Measurements from ENCODE around the gene STARD9.

Gene STARD9

GRCh38 chr15:42621996-42622925, 46.9 kb downstream of the STARD9 start:
- Histone ChIP-seq H4K91ac (ENCODE audit: low read depth, low read length) (no peak overlapping the region), H3K79me1 (ENCODE audit: low read length) (no peaks in the 10 kb centered on the region), H3K18ac (ENCODE audit: low read length) (no peak overlapping the region), H2BK120ac (ENCODE audit: insufficient read depth, low read length, poor library complexity) (no peak overlapping the region), H3K14ac (ENCODE audit: low read length) (no peak overlapping the region), H4K12ac (ENCODE audit: low read depth, low read length) (no peak overlapping the region), H2BK5ac (ENCODE audit: low read depth, low read length, poor library complexity) (no peak overlapping the region), H3K36me3 (ENCODE audit: control insufficient read depth in 1 of 2, insufficient read depth in 2 of 2, low read length in 2 of 2) (no peaks in the 10 kb centered on the region), H3K9me3 (ENCODE audit: insufficient read depth, low read depth, low read length) (no peaks in the 10 kb centered on the region), H3K23ac (ENCODE audit: low read length) (no peak overlapping the region), H3K27ac (ENCODE audit: low read depth, low read length) (no peak overlapping the region), H3K9ac (ENCODE audit: low read length) (no peak overlapping the region), H3K4me2 (ENCODE audit: low read length) (no peak overlapping the region), H3K79me2 (ENCODE audit: control insufficient read depth, insufficient read depth, low read length, poor library complexity) (no peaks in the 10 kb centered on the region), H2AK5ac (ENCODE audit: low read length) (no peak overlapping the region), H3K4me3 (ENCODE audit: low read depth, low read length) (no peak overlapping the region), H2AFZ (ENCODE audit: insufficient read depth, low read length, poor library complexity) (no peak overlapping the region), H3K27me3 (ENCODE audit: insufficient read depth, low read length) (no peaks in the 10 kb centered on the region), H4K8ac (ENCODE audit: low read depth, low read length) (no peak overlapping the region), H3K4ac (ENCODE audit: low read depth, low read length) (no peak overlapping the region), H3K4me1 (ENCODE audit: control insufficient read depth in 1 of 2, insufficient read depth in 2 of 2, low read length in 2 of 2) (no peaks in the 10 kb centered on the region), H2BK12ac (ENCODE audit: low read length) (no peak overlapping the region)
- DNase-seq = no peak
- no CpG with 5 or more reads among the region's 6 CpGs for WGBS (ENCODE audit: extremely low coverage, insufficient coverage, insufficient read length)

- Histone ChIP-seq H2BK120ac (ENCODE audit: insufficient read depth, low read length, poor library complexity) (no peak overlapping the region), H3K9me3 (ENCODE audit: insufficient read depth, low read depth, low read length) (no peaks in the 10 kb centered on the region), H2BK12ac (ENCODE audit: low read length) (no peak overlapping the region)
Measured at GRCh38 chr15:42623951-42624350, 48.5 kb downstream of the STARD9 start.

GRCh38 chr15:42627485-42627884, 52.1 kb downstream of the STARD9 start:
- no CpG with 5 or more reads among the region's 2 CpGs for WGBS (ENCODE audit: extremely low coverage, insufficient coverage, insufficient read length)
- Histone ChIP-seq H2AFZ (ENCODE audit: insufficient read depth, low read length, poor library complexity) (no peak overlapping the region), H3K79me2 (ENCODE audit: control insufficient read depth, insufficient read depth, low read length, poor library complexity) (no peaks in the 10 kb centered on the region), H3K4me1 (ENCODE audit: control insufficient read depth in 1 of 2, insufficient read depth in 2 of 2, low read length in 2 of 2) (no peaks in the 10 kb centered on the region), H3K4ac (ENCODE audit: low read depth, low read length) (no peak overlapping the region), H3K9me3 (ENCODE audit: insufficient read depth, low read depth, low read length) (no peaks in the 10 kb centered on the region), H2BK12ac (ENCODE audit: low read length) (no peak overlapping the region), H4K8ac (ENCODE audit: low read depth, low read length) (no peak overlapping the region), H3K18ac (ENCODE audit: low read length) (no peak overlapping the region), H3K4me3 (ENCODE audit: low read depth, low read length) (no peak overlapping the region), H3K79me1 (ENCODE audit: low read length) (no peaks in the 10 kb centered on the region), H3K27ac (ENCODE audit: low read depth, low read length) (no peak overlapping the region), H2BK5ac (ENCODE audit: low read depth, low read length, poor library complexity) (no peak overlapping the region), H3K36me3 (ENCODE audit: control insufficient read depth in 1 of 2, insufficient read depth in 2 of 2, low read length in 2 of 2) (no peaks in the 10 kb centered on the region), H3K14ac (ENCODE audit: low read length) (no peak overlapping the region), H3K4me2 (ENCODE audit: low read length) (no peak overlapping the region), H4K91ac (ENCODE audit: low read depth, low read length) (no peak overlapping the region), H3K27me3 (ENCODE audit: insufficient read depth, low read length) (no peaks in the 10 kb centered on the region), H2AK5ac (ENCODE audit: low read length) (no peak overlapping the region), H4K12ac (ENCODE audit: low read depth, low read length) (no peak overlapping the region), H3K23ac (ENCODE audit: low read length) (no peak overlapping the region), H2BK120ac (ENCODE audit: insufficient read depth, low read length, poor library complexity) (no peak overlapping the region), H3K9ac (ENCODE audit: low read length) (no peak overlapping the region)
- no peak for DNase-seq

More at GRCh38 chr15:42623951-42624350, 48.5 kb downstream of the STARD9 start:
- H3K23ac ChIP-seq (ENCODE audit: low read length) = no peak overlapping the region
- H3K27me3 ChIP-seq (ENCODE audit: insufficient read depth, low read length) = no peaks in the 10 kb centered on the region
- H3K27ac ChIP-seq (ENCODE audit: low read depth, low read length) = no peak overlapping the region
- no peak overlapping the region for H4K8ac ChIP-seq (ENCODE audit: low read depth, low read length)
- no peaks in the 10 kb centered on the region for H3K79me2 ChIP-seq (ENCODE audit: control insufficient read depth, insufficient read depth, low read length, poor library complexity)
- H3K4me2 ChIP-seq (ENCODE audit: low read length) = no peak overlapping the region
- H3K4me1 ChIP-seq (ENCODE audit: control insufficient read depth in 1 of 2, insufficient read depth in 2 of 2, low read length in 2 of 2) = no peaks in the 10 kb centered on the region
- no peak overlapping the region for H2AFZ ChIP-seq (ENCODE audit: insufficient read depth, low read length, poor library complexity)
- H3K79me1 ChIP-seq (ENCODE audit: low read length) = no peaks in the 10 kb centered on the region
- H3K9ac ChIP-seq (ENCODE audit: low read length) = no peak overlapping the region
- no peak overlapping the region for H3K14ac ChIP-seq (ENCODE audit: low read length)
- H3K4ac ChIP-seq (ENCODE audit: low read depth, low read length) = no peak overlapping the region
- no peak overlapping the region for H4K12ac ChIP-seq (ENCODE audit: low read depth, low read length)
- no peaks in the 10 kb centered on the region for H3K36me3 ChIP-seq (ENCODE audit: control insufficient read depth in 1 of 2, insufficient read depth in 2 of 2, low read length in 2 of 2)
- H2AK5ac ChIP-seq (ENCODE audit: low read length) = no peak overlapping the region
- H4K91ac ChIP-seq (ENCODE audit: low read depth, low read length) = no peak overlapping the region
- no peak for DNase-seq
- no peak overlapping the region for H2BK5ac ChIP-seq (ENCODE audit: low read depth, low read length, poor library complexity)
- no peak overlapping the region for H3K4me3 ChIP-seq (ENCODE audit: low read depth, low read length)
- H3K18ac ChIP-seq (ENCODE audit: low read length) = no peak overlapping the region

GRCh38 chr15:42628761-42629160, 53.4 kb downstream of the STARD9 start:
- Histone ChIP-seq H3K27ac (ENCODE audit: low read depth, low read length) (no peak overlapping the region), H4K8ac (ENCODE audit: low read depth, low read length) (no peak overlapping the region), H3K4me2 (ENCODE audit: low read length) (no peak overlapping the region), H3K4ac (ENCODE audit: low read depth, low read length) (no peak overlapping the region), H3K9me3 (ENCODE audit: insufficient read depth, low read depth, low read length) (no peaks in the 10 kb centered on the region), H2AFZ (ENCODE audit: insufficient read depth, low read length, poor library complexity) (no peak overlapping the region), H3K79me2 (ENCODE audit: control insufficient read depth, insufficient read depth, low read length, poor library complexity) (no peaks in the 10 kb centered on the region), H3K79me1 (ENCODE audit: low read length) (no peaks in the 10 kb centered on the region), H2AK5ac (ENCODE audit: low read length) (no peak overlapping the region), H3K23ac (ENCODE audit: low read length) (no peak overlapping the region), H3K4me1 (ENCODE audit: control insufficient read depth in 1 of 2, insufficient read depth in 2 of 2, low read length in 2 of 2) (no peaks in the 10 kb centered on the region), H3K36me3 (ENCODE audit: control insufficient read depth in 1 of 2, insufficient read depth in 2 of 2, low read length in 2 of 2) (no peaks in the 10 kb centered on the region), H4K91ac (ENCODE audit: low read depth, low read length) (no peak overlapping the region), H3K27me3 (ENCODE audit: insufficient read depth, low read length) (no peaks in the 10 kb centered on the region), H3K4me3 (ENCODE audit: low read depth, low read length) (no peak overlapping the region), H4K12ac (ENCODE audit: low read depth, low read length) (no peak overlapping the region), H3K9ac (ENCODE audit: low read length) (no peak overlapping the region), H3K18ac (ENCODE audit: low read length) (no peak overlapping the region), H3K14ac (ENCODE audit: low read length) (no peak overlapping the region), H2BK12ac (ENCODE audit: low read length) (no peak overlapping the region), H2BK120ac (ENCODE audit: insufficient read depth, low read length, poor library complexity) (no peak overlapping the region), H2BK5ac (ENCODE audit: low read depth, low read length, poor library complexity) (no peak overlapping the region)
- no CpG with 5 or more reads among the region's 4 CpGs for WGBS (ENCODE audit: extremely low coverage, insufficient coverage, insufficient read length)
- DNase-seq = no peak
